ENCODE measurements around the gene WDR70. TPM values are rescaled to one million over a fixed set of nuclear protein-coding genes. Genes with fewer than 3 reads are reported as not detected.

Gene WDR70
- total and polyA plus RNA-seq, 10 of the 15 experiments (the other 5 are each of a cell fraction or from before 2014, with no cell fraction given): 10.9 to 33.6 (median 29.1) TPM

GRCh38 chr5:37604290-37604689 lies 225.2 kb downstream of the WDR70 start:
- ChIA-PET RAD21 (ENCODE audit: unreplicated experiment) (no interaction called here), POLR2A (no interaction called here), CTCF (interaction anchor here (1.3 kb wide), 1 partner anchor 191 kb away, joined by 7 read pairs; no protein-coding TSS in a partner anchor), SMC1A (ENCODE audit: uncharacterized antibody, unreplicated experiment) (interaction anchor here (1.1 kb wide), 1 partner anchor 15 kb away, joined by 3 read pairs; no protein-coding TSS in a partner anchor)
- Histone ChIP-seq H3K9me3 (replicated peaks; ENCODE audit: control insufficient read depth, insufficient read depth, low read length) (peaks cover 1% of the 10 kb centered on the region; the same call in 1 of the 3 replicates), H3K4me2 (ENCODE audit: control insufficient read depth, insufficient read depth) (no peak overlapping the region), H3K27me3 (replicated peaks in 1 of 2; ENCODE audit: control insufficient read depth in 2 of 2, insufficient read depth in 2 of 2, low read length in 1 of 2) (no peaks in the 10 kb centered on the region), H3K9ac (ENCODE audit: control insufficient read depth, insufficient read depth, low read length) (no peak overlapping the region), H3K79me2 (ENCODE audit: control insufficient read depth, insufficient read depth, low read length) (no peaks in the 10 kb centered on the region), H3K36me3 (ENCODE audit: control insufficient read depth in 2 of 2, insufficient read depth in 2 of 2, low read length in 1 of 2) (no peaks in the 10 kb centered on the region), H3K4me3 (no peak overlapping the region), H2AFZ (ENCODE audit: control insufficient read depth, low read depth, low read length) (no peak overlapping the region), H3K4me1 (ENCODE audit: control insufficient read depth, insufficient read depth, low read length) (no peaks in the 10 kb centered on the region), H4K20me1 (ENCODE audit: control insufficient read depth, insufficient read depth) (no peaks in the 10 kb centered on the region), H3K27ac (ENCODE audit: control insufficient read depth, insufficient read depth) (no peak overlapping the region)
- DNase-seq (ENCODE audit: low read depth, low spot score): no peak
- intact Hi-C loops (cut with micrococcal nuclease; ENCODE audit: unreplicated experiment): no loop called here
- WGBS (ENCODE audit: insufficient coverage, insufficient replicate concordance, low lambda C conversion rate, missing lambda C conversion rate): 91% methylated on average over 1 of the region's 1 CpG
- in situ Hi-C loops (cut with MboI): no loop called here
- ATAC-seq: no peak
- FAIRE-seq: no peak
- BruUV-seq (replicated peaks): no TSS peak
- no peak for TF ChIP-seq ELK1 (IDR thresholded peaks at IDR 0.05; ENCODE audit: low read depth, low read length)
- no peak for TF ChIP-seq RFX5 (IDR thresholded peaks at IDR 0.05; ENCODE audit: low read depth, low read length)
- no peak for TF ChIP-seq BACH1 (IDR thresholded peaks at IDR 0.05; ENCODE audit: borderline replicate concordance)
- TF ChIP-seq KDM1A (IDR thresholded peaks at IDR 0.05; ENCODE audit: borderline replicate concordance): no peak
- TF ChIP-seq, protein P1, sequence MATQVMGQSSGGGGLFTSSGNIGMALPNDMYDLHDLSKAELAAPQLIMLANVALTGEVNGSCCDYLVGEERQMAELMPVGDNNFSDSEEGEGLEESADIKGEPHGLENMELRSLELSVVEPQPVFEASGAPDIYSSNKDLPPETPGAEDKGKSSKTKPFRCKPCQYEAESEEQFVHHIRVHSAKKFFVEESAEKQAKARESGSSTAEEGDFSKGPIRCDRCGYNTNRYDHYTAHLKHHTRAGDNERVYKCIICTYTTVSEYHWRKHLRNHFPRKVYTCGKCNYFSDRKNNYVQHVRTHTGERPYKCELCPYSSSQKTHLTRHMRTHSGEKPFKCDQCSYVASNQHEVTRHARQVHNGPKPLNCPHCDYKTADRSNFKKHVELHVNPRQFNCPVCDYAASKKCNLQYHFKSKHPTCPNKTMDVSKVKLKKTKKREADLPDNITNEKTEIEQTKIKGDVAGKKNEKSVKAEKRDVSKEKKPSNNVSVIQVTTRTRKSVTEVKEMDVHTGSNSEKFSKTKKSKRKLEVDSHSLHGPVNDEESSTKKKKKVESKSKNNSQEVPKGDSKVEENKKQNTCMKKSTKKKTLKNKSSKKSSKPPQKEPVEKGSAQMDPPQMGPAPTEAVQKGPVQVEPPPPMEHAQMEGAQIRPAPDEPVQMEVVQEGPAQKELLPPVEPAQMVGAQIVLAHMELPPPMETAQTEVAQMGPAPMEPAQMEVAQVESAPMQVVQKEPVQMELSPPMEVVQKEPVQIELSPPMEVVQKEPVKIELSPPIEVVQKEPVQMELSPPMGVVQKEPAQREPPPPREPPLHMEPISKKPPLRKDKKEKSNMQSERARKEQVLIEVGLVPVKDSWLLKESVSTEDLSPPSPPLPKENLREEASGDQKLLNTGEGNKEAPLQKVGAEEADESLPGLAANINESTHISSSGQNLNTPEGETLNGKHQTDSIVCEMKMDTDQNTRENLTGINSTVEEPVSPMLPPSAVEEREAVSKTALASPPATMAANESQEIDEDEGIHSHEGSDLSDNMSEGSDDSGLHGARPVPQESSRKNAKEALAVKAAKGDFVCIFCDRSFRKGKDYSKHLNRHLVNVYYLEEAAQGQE (IDR thresholded peaks at IDR 0.05; ENCODE audit: low read depth, low read length): no peak
- no peak for TF ChIP-seq NKRF (conservative IDR thresholded peaks at IDR 0.05)
- no peak for TF ChIP-seq SUZ12 (IDR thresholded peaks at IDR 0.05; ENCODE audit: unreplicated experiment)
- TF ChIP-seq GABPA (IDR thresholded peaks at IDR 0.05; ENCODE audit: low read depth): no peak
- TF ChIP-seq SREBF1 (IDR thresholded peaks at IDR 0.05; ENCODE audit: low read length): no peak
- no peak for TF ChIP-seq RUNX3 (IDR thresholded peaks at IDR 0.05; ENCODE audit: low read length)
- TF ChIP-seq MTA2 (IDR thresholded peaks at IDR 0.05; ENCODE audit: low read depth): no peak
- no peak for TF ChIP-seq ESRRA (IDR thresholded peaks at IDR 0.05; ENCODE audit: low read length)
- TF ChIP-seq TCF12 (IDR thresholded peaks at IDR 0.05; ENCODE audit: low read depth, low read length): no peak
- TF ChIP-seq SMC3 (IDR thresholded peaks at IDR 0.05; ENCODE audit: borderline replicate concordance, low read length): no peak
- TF ChIP-seq IKZF1 (conservative IDR thresholded peaks at IDR 0.05): no peak
- TF ChIP-seq, protein P2, sequence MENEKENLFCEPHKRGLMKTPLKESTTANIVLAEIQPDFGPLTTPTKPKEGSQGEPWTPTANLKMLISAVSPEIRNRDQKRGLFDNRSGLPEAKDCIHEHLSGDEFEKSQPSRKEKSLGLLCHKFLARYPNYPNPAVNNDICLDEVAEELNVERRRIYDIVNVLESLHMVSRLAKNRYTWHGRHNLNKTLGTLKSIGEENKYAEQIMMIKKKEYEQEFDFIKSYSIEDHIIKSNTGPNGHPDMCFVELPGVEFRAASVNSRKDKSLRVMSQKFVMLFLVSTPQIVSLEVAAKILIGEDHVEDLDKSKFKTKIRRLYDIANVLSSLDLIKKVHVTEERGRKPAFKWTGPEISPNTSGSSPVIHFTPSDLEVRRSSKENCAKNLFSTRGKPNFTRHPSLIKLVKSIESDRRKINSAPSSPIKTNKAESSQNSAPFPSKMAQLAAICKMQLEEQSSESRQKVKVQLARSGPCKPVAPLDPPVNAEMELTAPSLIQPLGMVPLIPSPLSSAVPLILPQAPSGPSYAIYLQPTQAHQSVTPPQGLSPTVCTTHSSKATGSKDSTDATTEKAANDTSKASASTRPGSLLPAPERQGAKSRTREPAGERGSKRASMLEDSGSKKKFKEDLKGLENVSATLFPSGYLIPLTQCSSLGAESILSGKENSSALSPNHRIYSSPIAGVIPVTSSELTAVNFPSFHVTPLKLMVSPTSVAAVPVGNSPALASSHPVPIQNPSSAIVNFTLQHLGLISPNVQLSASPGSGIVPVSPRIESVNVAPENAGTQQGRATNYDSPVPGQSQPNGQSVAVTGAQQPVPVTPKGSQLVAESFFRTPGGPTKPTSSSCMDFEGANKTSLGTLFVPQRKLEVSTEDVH (IDR thresholded peaks at IDR 0.05; ENCODE audit: low read depth, partially characterized antibody): no peak
- no peak for TF ChIP-seq KLF5 (IDR thresholded peaks at IDR 0.05; ENCODE audit: partially characterized antibody)

Data from GM12878 (cell line).